NOMO-1 treated with dmso at 0.1 percent for 144 hours (cell line): ENCODE data around the gene WDR88.
"Not testable (repeated sequence)": the region's sequence is repeated elsewhere in the genome, so short reads cannot be mapped to it uniquely, and the experiment has no call there.

ENCODE experiments used
- DNase-seq: peaks from one replicate; lab custom pipeline; 2025; ENCODE audit not compliant: unreplicated experiment; lab: John Stamatoyannopoulos, UW

WDR88 gene

GRCh38 chr19:33210266-33210940, 78.5 kb downstream of the WDR88 start:
- DNase-seq = no peak

DNA sequence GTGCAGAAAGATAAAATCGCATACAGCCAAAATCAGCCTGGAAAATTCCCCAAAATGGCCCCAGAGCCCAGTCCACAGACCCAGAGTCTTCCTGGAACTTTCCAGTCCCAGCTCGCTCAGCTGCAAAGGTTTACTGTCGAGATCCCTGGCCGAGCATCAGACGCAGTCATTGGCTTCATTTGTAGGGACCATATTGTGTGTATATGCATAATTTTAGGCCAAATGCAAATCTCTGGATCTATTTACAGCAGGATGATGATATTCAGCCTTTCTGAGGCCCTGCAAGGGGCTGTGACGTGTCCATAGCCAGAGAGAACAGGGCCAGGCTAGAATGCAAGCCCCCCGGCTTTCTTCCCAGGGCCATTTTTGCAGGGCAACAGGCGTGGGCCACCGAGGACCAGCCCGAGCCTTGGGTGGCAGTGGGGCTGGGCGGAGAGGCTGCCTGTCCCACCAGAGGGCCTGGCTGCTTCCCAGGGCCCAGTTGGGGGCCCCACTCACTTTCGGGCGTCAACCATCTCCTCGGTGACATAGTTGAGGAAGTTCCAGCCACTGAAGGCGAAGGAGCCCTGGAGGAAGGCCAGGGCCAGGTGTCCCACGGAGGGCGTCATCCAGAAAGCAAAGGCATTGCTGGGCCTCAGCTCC, 80.0 kb downstream of the WDR88 start:
- no peak for DNase-seq

DNA sequence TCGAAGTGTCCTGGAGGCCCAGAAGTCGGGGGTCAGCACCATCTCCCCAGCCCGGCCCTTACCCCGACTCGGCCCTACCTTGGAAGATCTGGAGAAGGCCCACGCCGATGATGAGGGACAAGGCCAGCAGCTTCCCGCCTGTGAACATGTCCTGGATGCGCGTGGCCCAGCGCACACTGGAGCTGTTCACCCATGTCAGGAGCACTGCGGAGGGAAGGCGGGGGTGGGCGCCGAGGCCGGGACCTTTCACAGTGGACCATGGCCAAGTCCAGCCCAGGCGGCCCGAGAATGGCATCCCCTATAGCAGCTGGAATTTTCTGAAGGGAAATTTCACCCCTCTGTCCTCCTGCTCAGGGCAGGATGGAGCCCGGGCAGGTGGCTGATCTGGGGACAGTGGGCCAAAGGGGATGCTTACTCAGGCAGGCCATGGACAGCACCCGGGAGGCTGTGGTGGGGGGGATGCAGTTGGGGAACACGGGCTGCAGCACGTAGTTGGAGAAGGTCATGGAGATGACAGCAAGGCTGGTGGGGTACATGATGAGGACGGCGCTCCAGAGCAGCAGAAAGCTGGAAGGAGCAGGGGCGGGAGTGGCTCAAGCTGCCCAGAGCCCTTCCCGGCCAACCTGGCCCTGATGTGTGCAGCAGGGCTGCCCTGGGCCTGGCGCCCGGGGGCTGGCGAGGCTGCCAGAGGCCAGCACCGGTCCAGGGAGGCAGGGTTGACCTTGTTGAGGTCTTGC, 80.7 kb downstream of the WDR88 start:
- DNase-seq = no peak

DNA sequence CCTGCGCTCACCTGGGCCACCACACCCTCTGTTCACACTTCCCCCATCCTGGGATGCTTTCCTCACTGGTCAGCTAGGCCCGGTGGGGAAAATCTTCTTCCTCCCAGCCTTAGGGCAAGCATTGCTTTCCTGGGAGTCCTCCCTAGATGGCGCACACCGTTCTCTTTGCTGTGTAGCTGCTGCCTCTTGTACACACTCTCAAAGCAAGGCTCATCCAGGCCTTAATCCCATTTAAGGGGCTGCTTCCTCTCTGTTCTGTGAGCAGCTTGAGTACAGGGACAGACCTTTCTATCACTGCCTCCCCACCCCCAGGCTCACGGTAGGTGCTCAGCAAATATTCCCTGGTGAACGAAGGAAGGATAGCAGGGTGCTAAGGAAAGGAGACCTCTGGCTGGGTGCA, 82.7 kb downstream of the WDR88 start:
- no peak for DNase-seq

DNA sequence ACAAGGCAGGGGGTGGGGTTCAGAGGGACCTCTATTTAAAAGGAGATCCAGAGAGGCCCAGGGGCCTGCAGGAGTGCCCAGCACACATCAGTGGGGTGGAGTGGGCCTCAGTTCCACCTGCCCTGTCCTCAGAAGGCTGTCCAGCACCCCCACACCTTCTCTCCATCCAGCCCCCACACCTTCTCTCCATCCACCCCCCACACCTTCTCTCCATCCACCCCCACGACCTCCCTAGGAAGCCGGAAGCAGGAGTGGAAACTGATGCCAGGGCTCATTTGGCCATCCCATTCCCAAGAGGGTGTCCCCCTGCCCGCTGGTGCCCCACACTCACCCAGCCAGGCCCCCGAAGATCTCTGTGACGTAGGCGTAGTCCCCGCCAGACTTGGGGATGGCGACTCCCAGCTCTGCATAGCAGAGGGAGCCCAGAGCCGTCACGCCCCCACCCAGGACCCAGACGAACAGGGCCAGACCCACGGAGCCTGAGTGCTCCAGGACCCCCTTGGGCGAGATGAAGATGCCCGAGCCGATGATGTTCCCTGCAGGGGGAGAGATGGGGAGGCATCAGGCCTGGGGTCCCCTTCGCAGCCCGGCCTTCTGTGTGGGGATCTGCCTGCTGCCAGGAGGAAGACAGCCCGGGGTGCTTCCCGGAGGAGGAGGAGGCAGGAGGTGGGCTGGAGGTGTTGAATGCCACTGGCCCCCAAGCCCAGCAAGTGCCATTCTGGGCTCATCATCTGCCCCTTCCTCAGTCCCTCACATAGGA, 83.7 kb downstream of the WDR88 start:
- DNase-seq = no peak

DNA sequence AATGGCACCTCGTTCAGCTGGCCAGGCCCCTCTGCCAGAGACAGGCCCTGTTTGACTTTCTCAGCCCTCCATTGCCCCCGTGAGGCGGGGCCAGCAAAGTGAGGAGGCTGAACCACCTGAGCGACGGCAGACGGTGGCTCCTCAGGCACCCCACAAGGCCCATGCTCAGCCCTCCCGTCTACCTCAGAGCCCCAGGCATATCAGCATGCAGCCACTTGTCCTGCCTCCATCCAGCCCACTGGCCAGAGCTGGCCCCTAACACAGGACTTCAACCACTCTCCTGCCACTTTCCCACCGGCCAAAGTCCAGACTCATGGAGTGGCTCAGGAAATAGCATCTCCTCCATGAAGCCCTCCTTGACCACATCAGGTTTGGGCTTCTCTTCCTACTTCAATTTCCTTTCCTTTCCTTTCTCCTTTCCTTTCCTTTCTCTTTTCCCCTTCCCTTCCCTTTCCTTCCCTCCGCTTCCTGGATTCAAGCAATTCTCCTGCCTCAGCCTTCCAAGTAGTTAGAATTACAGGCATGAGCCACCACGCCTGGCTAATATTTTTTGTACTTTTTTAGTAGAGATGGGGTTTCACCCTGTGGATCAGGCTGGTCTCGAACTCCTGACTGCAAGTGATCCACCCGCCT, 84.4 kb downstream of the WDR88 start:
- DNase-seq = no peak

- DNase-seq = no peak
These were observed 86.0 kb downstream of the WDR88 start for GRCh38 chr19:33217881-33218280.

GRCh38 chr19:33219261-33219815, 87.4 kb downstream of the WDR88 start:
- DNase-seq = no peak

- no peak for DNase-seq
These were observed 88.2 kb downstream of the WDR88 start for GRCh38 chr19:33220115-33220514.

- no peak for DNase-seq
These were observed 88.8 kb downstream of the WDR88 start for GRCh38 chr19:33220735-33221134.

DNA sequence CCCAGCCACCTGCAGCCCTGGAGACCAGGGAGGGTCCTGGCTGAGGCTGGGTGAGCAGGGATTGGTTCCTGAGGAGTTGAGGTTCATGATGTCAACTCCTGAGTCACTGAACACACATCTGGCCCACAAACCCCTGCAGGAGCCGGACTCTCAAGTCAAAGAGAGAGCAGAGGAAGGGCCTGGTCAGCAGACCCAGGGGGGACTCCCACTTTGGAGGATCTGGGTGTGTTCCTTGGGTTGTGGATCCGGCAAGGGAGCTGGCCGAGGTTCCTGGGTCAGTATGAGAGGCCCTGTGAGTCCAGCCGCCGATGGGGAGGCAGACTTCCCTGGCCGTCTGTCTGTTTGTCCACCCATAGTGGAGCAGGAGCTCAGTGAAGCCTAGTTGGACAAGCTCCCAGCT, 89.7 kb downstream of the WDR88 start:
- no peak for DNase-seq

DNA sequence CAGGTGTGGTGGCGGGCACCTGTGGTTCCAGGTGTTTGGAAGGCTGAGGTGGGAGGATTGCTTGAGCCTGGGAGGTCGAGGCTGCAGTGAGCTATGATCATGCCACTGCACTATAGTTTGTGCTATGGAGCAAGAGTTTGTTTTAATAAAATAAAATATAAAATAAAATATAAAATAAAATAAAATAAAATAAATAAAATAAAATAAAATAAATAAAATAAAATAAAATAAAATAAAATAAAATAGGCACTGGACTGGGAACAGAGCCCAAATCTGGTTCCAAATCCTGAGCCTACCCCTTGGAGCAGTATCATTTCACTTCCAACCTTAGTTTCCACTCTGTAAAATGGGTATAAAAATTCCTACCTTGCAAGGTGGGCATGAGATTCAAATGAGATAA, 90.3 kb downstream of the WDR88 start:
- DNase-seq = not testable (repeated sequence)

DNA sequence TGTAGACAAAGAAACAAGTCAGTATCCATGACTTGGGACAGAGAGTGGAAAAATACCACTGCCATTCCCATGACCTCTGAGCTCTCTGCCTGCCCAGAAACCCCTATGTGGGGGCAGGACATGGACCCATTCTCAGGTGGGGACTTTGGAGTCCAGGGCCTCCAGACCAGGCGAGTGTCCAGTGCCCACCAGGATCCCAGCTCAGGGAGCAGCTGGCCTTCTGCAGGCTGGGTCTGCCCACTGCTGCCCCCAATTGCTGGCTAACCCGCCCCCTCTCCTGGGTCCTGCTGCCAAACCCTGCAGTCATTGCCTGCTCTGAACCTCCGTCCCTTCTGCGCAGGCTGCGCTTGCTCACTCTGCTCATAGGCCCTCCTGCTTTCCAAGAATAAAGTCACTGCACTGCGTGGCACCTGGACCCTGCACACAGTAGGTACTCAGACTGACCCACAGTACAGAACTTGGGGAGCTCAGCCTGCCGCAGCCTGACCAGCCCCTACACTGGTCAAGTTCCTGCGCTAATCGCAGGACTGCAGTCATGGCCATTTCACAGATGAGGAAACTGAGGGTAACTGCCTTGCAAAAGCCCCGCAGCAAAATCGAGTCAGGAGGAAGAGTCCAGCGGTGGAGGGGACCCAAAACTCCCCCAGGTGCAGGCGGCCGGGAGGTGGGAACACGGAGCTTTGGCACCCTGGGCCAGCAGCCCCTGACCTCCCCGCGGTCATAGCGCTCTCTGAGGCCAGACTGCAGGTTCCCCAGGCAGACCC, 93.0 kb downstream of the WDR88 start:
- DNase-seq = no peak
